H7 (cell line): ENCODE data around the gene DSTYK. TPM values are rescaled to one million over a fixed set of nuclear protein-coding genes. Genes with fewer than 3 reads are reported as not detected.
"Not testable (repeated sequence)": the region's sequence is repeated elsewhere in the genome, so short reads cannot be mapped to it uniquely, and the experiment has no call there.

Experiments
- DNase-seq: peaks from one replicate; pipeline ENCODE4 v3.0.0; 2012
- H3K27me3 ChIP-seq: 2 replicates; pipeline ENCODE4 v1.6.0; 2011; ENCODE audit warnings: mild to moderate bottlenecking, low read length; ENCODE audit not compliant: control insufficient read depth, insufficient read depth
- H3K36me3 ChIP-seq: replicated peaks from 2 replicates; pipeline ENCODE4 v1.5.1; 2011; ENCODE audit warnings: low read length; ENCODE audit not compliant: control insufficient read depth, insufficient read depth
- H3K4me3 ChIP-seq: 2 replicates; pipeline ENCODE4 v1.5.1; 2011; ENCODE audit warnings: low read depth, mild to moderate bottlenecking, control low read depth, low read length, moderate library complexity; ENCODE audit not compliant: insufficient read depth
- total RNA-seq: library from RNA; depleted of rRNA; stranded (reverse); fragments of >200 nt; shearing (Covaris generic); gene quantifications from 2 replicates; pipeline ENCODE4 v1.2.3, GENCODE V29; 2014

The DSTYK gene
- total RNA-seq, 1 experiment from 2014 or later: 10.9 TPM

- Histone ChIP-seq H3K27me3 (no peaks in the 10 kb centered on the region), H3K4me3 (no peak overlapping the region), H3K36me3 (no peaks in the 10 kb centered on the region)
- no peak for DNase-seq
These were observed 23.4 kb downstream of the DSTYK start for GRCh38 chr1:205188098-205188497.

- H3K27me3 ChIP-seq: no peaks in the 10 kb centered on the region
- no peaks in the 10 kb centered on the region for H3K36me3 ChIP-seq
- no peak for DNase-seq
- no peak overlapping the region for H3K4me3 ChIP-seq
These were observed 24.1 kb downstream of the DSTYK start for GRCh38 chr1:205187420-205187819.

- DNase-seq: no peak
These were observed 25.3 kb downstream of the DSTYK start for GRCh38 chr1:205186191-205186590.

GRCh38 chr1:205183676-205184335 lies 27.7 kb downstream of the DSTYK start:
- H3K36me3 ChIP-seq: no peaks in the 10 kb centered on the region
- H3K4me3 ChIP-seq: no peak overlapping the region
- no peak for DNase-seq
- no peaks in the 10 kb centered on the region for H3K27me3 ChIP-seq

More at GRCh38 chr1:205186191-205186590, 25.3 kb downstream of the DSTYK start:
- no peaks in the 10 kb centered on the region for H3K36me3 ChIP-seq
- no peaks in the 10 kb centered on the region for H3K27me3 ChIP-seq
- H3K4me3 ChIP-seq: no peak overlapping the region

- Histone ChIP-seq H3K4me3 (no peak overlapping the region), H3K36me3 (no peaks in the 10 kb centered on the region), H3K27me3 (no peaks in the 10 kb centered on the region)
- no peak for DNase-seq
These were observed 28.6 kb downstream of the DSTYK start for GRCh38 chr1:205182930-205183329.

- not testable (repeated sequence) for H3K36me3 ChIP-seq, H3K4me3 ChIP-seq, H3K27me3 ChIP-seq, DNase-seq
These were observed 31.2 kb downstream of the DSTYK start for GRCh38 chr1:205180331-205180730.

- Histone ChIP-seq H3K4me3 (no peak overlapping the region), H3K36me3 (no peaks in the 10 kb centered on the region; the same call in 1 of the 2 replicates), H3K27me3 (no peaks in the 10 kb centered on the region)
- no peak for DNase-seq
These were observed 31.7 kb downstream of the DSTYK start for GRCh38 chr1:205179842-205180241.

GRCh38 chr1:205172729-205173366 lies 38.7 kb downstream of the DSTYK start:
- no peak for DNase-seq
- H3K4me3 ChIP-seq: no peak overlapping the region
- H3K36me3 ChIP-seq: peaks cover 3% of the 10 kb centered on the region
- H3K27me3 ChIP-seq: no peaks in the 10 kb centered on the region

- DNase-seq: no peak
- peaks cover 4% of the 10 kb centered on the region for H3K36me3 ChIP-seq
- H3K27me3 ChIP-seq: no peaks in the 10 kb centered on the region
- H3K4me3 ChIP-seq: no peak overlapping the region
These were observed 40.1 kb downstream of the DSTYK start for GRCh38 chr1:205171369-205171768.

GRCh38 chr1:205170532-205171269 lies 40.8 kb downstream of the DSTYK start:
- Histone ChIP-seq H3K36me3 (peaks cover 4% of the 10 kb centered on the region), H3K27me3 (no peaks in the 10 kb centered on the region), H3K4me3 (no peak overlapping the region)
- no peak for DNase-seq

GRCh38 chr1:205169248-205169647 lies 42.3 kb downstream of the DSTYK start:
- Histone ChIP-seq H3K36me3 (peaks cover 4% of the 10 kb centered on the region), H3K4me3 (no peak overlapping the region)
- DNase-seq: no peak

GRCh38 chr1:205168291-205168690 lies 43.2 kb downstream of the DSTYK start:
- H3K27me3 ChIP-seq: no peaks in the 10 kb centered on the region
- DNase-seq: no peak
- H3K4me3 ChIP-seq: no peak overlapping the region
- H3K36me3 ChIP-seq: peaks cover 6% of the 10 kb centered on the region

More at GRCh38 chr1:205169248-205169647, 42.3 kb downstream of the DSTYK start:
- no peaks in the 10 kb centered on the region for H3K27me3 ChIP-seq

GRCh38 chr1:205162301-205162700 lies 49.2 kb downstream of the DSTYK start:
- Histone ChIP-seq H3K27me3 (no peaks in the 10 kb centered on the region), H3K4me3 (no peak overlapping the region), H3K36me3 (peaks cover 29% of the 10 kb centered on the region)
- DNase-seq: no peak

- no peak for DNase-seq
- no peaks in the 10 kb centered on the region for H3K27me3 ChIP-seq
- peaks cover 37% of the 10 kb centered on the region for H3K36me3 ChIP-seq
- no peak overlapping the region for H3K4me3 ChIP-seq
These were observed 50.4 kb downstream of the DSTYK start for GRCh38 chr1:205161076-205161475.
